H1 (cell line): ENCODE measurements around the gene DIP2C. TPM values are rescaled to one million over a fixed set of nuclear protein-coding genes. Genes with fewer than 3 reads are reported as not detected.

Source experiments
- CTCF ChIA-PET: fragments of 300-600 bp; sonication (Branson Sonifier 250); formaldehyde crosslinking; loops from one replicate; lab custom pipeline; 2021; ENCODE audit not compliant: partially characterized antibody; lab: Charles Lee
- POLR2A ChIA-PET: fragments of 300-600 bp; sonication (Branson Sonifier 250); formaldehyde crosslinking; loops from one replicate; lab custom pipeline; 2021; ENCODE audit warnings: inconsistent platforms; ENCODE audit not compliant: partially characterized antibody; lab: Charles Lee
- DNase-seq, 2 experiments: peaks; one replicate each; pipeline versions ENCODE4 v3.0.0 to v3.0.0-alpha.2; 2010 to 2022; ENCODE audit warnings: low spot score in 2 of 2, low read depth in 1 of 2, mixed read lengths in 1 of 2
- FAIRE-seq: peaks from 2 replicates; lab custom pipeline; 2011; peaks lifted over from hg19 to GRCh38; lab: Jason Lieb, UNC
- H2AFZ ChIP-seq: 2 replicates; pipeline ENCODE4 v1.8.1; 2012; ENCODE audit warnings: low read length, inconsistent platforms
- H2AK5ac ChIP-seq: 2 replicates; pipeline ENCODE4 v1.6.1; 2013; ENCODE audit warnings: low read depth, low read length
- H2BK120ac ChIP-seq: replicated peaks from 2 replicates; pipeline ENCODE3; 2013; ENCODE audit warnings: low read depth, low read length, inconsistent platforms
- H2BK12ac ChIP-seq: 2 replicates; pipeline ENCODE4 v1.6.1; 2013; ENCODE audit warnings: low read depth, low read length
- H2BK15ac ChIP-seq: 2 replicates; pipeline ENCODE4 v1.6.1; 2013; ENCODE audit warnings: low read length
- H2BK20ac ChIP-seq: 2 replicates; pipeline ENCODE4 v1.6.1; 2013; ENCODE audit warnings: low read length
- H2BK5ac ChIP-seq: 2 replicates; pipeline ENCODE4 v1.6.1; 2013; ENCODE audit warnings: low read depth, low read length
- H3K14ac ChIP-seq: 2 replicates; pipeline ENCODE4 v1.6.1; 2013; ENCODE audit warnings: inconsistent platforms; ENCODE audit not compliant: insufficient read length
- H3K18ac ChIP-seq: 2 replicates; pipeline ENCODE4 v1.6.1; 2013; ENCODE audit warnings: low read length; ENCODE audit errors: extremely low read depth
- H3K23ac ChIP-seq: 2 replicates; pipeline ENCODE4 v1.6.1; 2013; ENCODE audit warnings: inconsistent platforms; ENCODE audit not compliant: insufficient read length
- H3K23me2 ChIP-seq: 2 replicates; pipeline ENCODE4 v1.6.1; 2013; ENCODE audit warnings: low read depth, low read length
- H3K27ac ChIP-seq: 2 replicates; pipeline ENCODE4 v1.6.1; 2011; ENCODE audit warnings: low read depth, low read length, inconsistent platforms
- H3K27me3 ChIP-seq, 4 experiments: replicated peaks in 1 of 4; 1 replicate in 1 of 4; 2 replicates in 3 of 4; pipeline versions ENCODE4 v1.6.1 to v1.8.1; 2011 to 2013; ENCODE audit warnings: low read length in 3 of 4, mild to moderate bottlenecking in 3 of 4, inconsistent platforms in 2 of 4, mixed read lengths in 2 of 4, moderate library complexity in 1 of 4; ENCODE audit not compliant: control insufficient read depth in 3 of 4, insufficient read depth in 3 of 4; ENCODE audit errors: extremely low read depth in 1 of 4
- H3K36me3 ChIP-seq, 4 experiments: 2 replicates each; pipeline versions ENCODE4 v1.6.1 to v1.8.1; 2011 to 2013; ENCODE audit warnings: mild to moderate bottlenecking in 4 of 4, low read length in 3 of 4, moderate library complexity in 2 of 4, control low read depth in 1 of 4, inconsistent platforms in 1 of 4; ENCODE audit not compliant: insufficient read depth in 4 of 4, control insufficient read depth in 2 of 4
- H3K4ac ChIP-seq: replicated peaks from 2 replicates; pipeline ENCODE3; 2013; ENCODE audit warnings: low read length, low read depth, mixed read lengths, inconsistent platforms; ENCODE audit not compliant: insufficient read length
- H3K4me1 ChIP-seq, 4 experiments: replicated peaks in 1 of 4; 1 replicate in 1 of 4; 2 replicates in 3 of 4; pipeline versions ENCODE4 v1.6.1 to v1.8.1; 2011 to 2013; ENCODE audit warnings: low read length in 3 of 4, inconsistent platforms in 2 of 4, mixed read lengths in 1 of 4; ENCODE audit not compliant: insufficient read depth in 4 of 4, control insufficient read depth in 3 of 4
- H3K4me2 ChIP-seq, 2 experiments: 2 replicates each; pipeline versions ENCODE4 v1.6.1 to v1.8.1; 2011 to 2013; ENCODE audit warnings: low read depth in 2 of 2, low read length in 2 of 2, control low read depth in 1 of 2, inconsistent platforms in 1 of 2, mild to moderate bottlenecking in 1 of 2; ENCODE audit not compliant: insufficient read depth in 1 of 2
- H3K4me3 ChIP-seq, 4 experiments: fragments of 200-600, 300-600 bp in 1 of 4; sonication (generic), shearing (Covaris generic), sonication (Bioruptor Twin) in 1 of 4; 2 replicates each; pipeline versions ENCODE4 v1.5.1 to v1.8.1; 2011 to 2016; ENCODE audit warnings: low read length in 4 of 4, low read depth in 3 of 4, control low read depth in 2 of 4, inconsistent platforms in 2 of 4, mild to moderate bottlenecking in 2 of 4, mixed read lengths in 1 of 4, moderate library complexity in 1 of 4; ENCODE audit not compliant: insufficient read depth in 2 of 4; ENCODE audit errors: extremely low read depth in 1 of 4
- H3K56ac ChIP-seq: replicated peaks from 2 replicates; pipeline ENCODE3; 2013; ENCODE audit warnings: low read depth, mild to moderate bottlenecking, mixed read lengths, low read length, inconsistent platforms; ENCODE audit not compliant: insufficient read length
- H3K79me1 ChIP-seq: 2 replicates; pipeline ENCODE4 v1.6.1; 2013; ENCODE audit warnings: low read depth, low read length, control low read depth
- H3K79me2 ChIP-seq, 2 experiments: 2 replicates each; pipeline versions ENCODE4 v1.6.1 to v1.8.1; 2012 to 2013; ENCODE audit warnings: low read length in 2 of 2, mild to moderate bottlenecking in 2 of 2, inconsistent platforms in 1 of 2; ENCODE audit not compliant: insufficient read depth in 2 of 2, control insufficient read depth in 1 of 2
- H3K9ac ChIP-seq, 4 experiments: replicated peaks in 1 of 4; 1 replicate in 1 of 4; 2 replicates in 3 of 4; pipeline versions ENCODE4 v1.6.1 to v1.8.1; 2011 to 2013; ENCODE audit warnings: low read depth in 3 of 4, low read length in 3 of 4, control low read depth in 2 of 4, mild to moderate bottlenecking in 2 of 4, moderate library complexity in 2 of 4, inconsistent platforms in 1 of 4; ENCODE audit errors: extremely low read depth in 1 of 4
- H3K9me3 ChIP-seq, 2 experiments: 2 replicates each; pipeline versions ENCODE4 v1.6.1 to v1.8.1; 2012 to 2013; ENCODE audit warnings: mild to moderate bottlenecking in 2 of 2, moderate library complexity in 2 of 2, control low read depth in 1 of 2, inconsistent platforms in 1 of 2, low read depth in 1 of 2, low read length in 1 of 2, mixed read lengths in 1 of 2; ENCODE audit not compliant: insufficient read depth in 2 of 2
- H4K20me1 ChIP-seq, 2 experiments: replicated peaks in 1 of 2; 2 replicates each; pipeline versions ENCODE3 to v1.8.1; 2011 to 2013; ENCODE audit warnings: inconsistent platforms in 2 of 2, low read length in 2 of 2, mild to moderate bottlenecking in 1 of 2; ENCODE audit not compliant: insufficient read depth in 2 of 2, control insufficient read depth in 1 of 2
- H4K5ac ChIP-seq: 2 replicates; pipeline ENCODE4 v1.6.1; 2013; ENCODE audit warnings: low read length, low read depth, mixed read lengths, inconsistent platforms; ENCODE audit not compliant: insufficient read length
- H4K8ac ChIP-seq: 2 replicates; pipeline ENCODE4 v1.8.0; 2013; ENCODE audit warnings: mild to moderate bottlenecking, moderate library complexity, low read length, inconsistent platforms; ENCODE audit not compliant: insufficient read depth; ENCODE audit errors: extremely low read depth
- H4K91ac ChIP-seq: replicated peaks from 2 replicates; pipeline ENCODE3; 2013; ENCODE audit warnings: low read length, mixed read lengths, inconsistent platforms; ENCODE audit not compliant: insufficient read length
- CHD2 ChIP-seq: IDR thresholded peaks from 2 replicates; pipeline ENCODE4 v1.6.1; 2012; ENCODE audit warnings: low read length, improper control_type of control experiment
- GABPA ChIP-seq: IDR thresholded peaks from 2 replicates; pipeline ENCODE4 v1.6.1; 2011; ENCODE audit warnings: mild to moderate bottlenecking, low read length, moderate library complexity, borderline replicate concordance; ENCODE audit not compliant: insufficient read depth
- RXRA ChIP-seq: IDR thresholded peaks from 2 replicates; pipeline ENCODE4 v1.6.1; 2011; ENCODE audit warnings: low read depth, mild to moderate bottlenecking, low read length, moderate library complexity; ENCODE audit not compliant: insufficient read depth
- WGBS, 2 experiments: shearing (Covaris generic) in 1 of 2; methylation state at CpG; one replicate each; pipeline versions ENCODE4 v1.1.6 to v1.1.7; 2013 to 2015; ENCODE audit warnings: low lambda C conversion rate in 2 of 2, mixed read lengths in 2 of 2, inconsistent platforms in 1 of 2, low coverage in 1 of 2, missing lambda C conversion rate in 1 of 2; ENCODE audit not compliant: insufficient replicate concordance in 2 of 2, insufficient coverage in 1 of 2, insufficient read length in 1 of 2; ENCODE audit errors: extremely low coverage in 1 of 2, missing lambda C conversion rate in 1 of 2; 5-methylcytosine and 5-hydroxymethylcytosine counted together
- polyA plus RNA-seq, 7 experiments: library from polyadenylated mRNA; depleted of rRNA in 3 of 7; stranded (reverse) in 5 of 7; unstranded in 2 of 7; fragments of >200 nt in 5 of 7; fragments of 200-250 nt in 2 of 7; gene quantifications; 1 replicate in 5 of 7; 2 replicates in 1 of 7; 4 replicates in 1 of 7; pipeline versions ENCODE4 v1.2.1 to v1.2.3, GENCODE V29; 2011 to 2013; ENCODE audit warnings: missing spikeins in 2 of 7, mixed read lengths in 2 of 7
- total RNA-seq: library from RNA; stranded (reverse); fragmentation: NEBNext Ultra II Directional; extraction: Animal tissue kit (Norgen Biotek cat#: 25700); gene quantifications from 2 replicates; pipeline ENCODE4 v1.2.1, GENCODE V29; 2021

The DIP2C gene
- total and polyA plus RNA-seq, 2 of the 8 experiments (the other 6 are each of a cell fraction or from before 2014, with no cell fraction given), result 3.8 to 9.3 TPM

DNA sequence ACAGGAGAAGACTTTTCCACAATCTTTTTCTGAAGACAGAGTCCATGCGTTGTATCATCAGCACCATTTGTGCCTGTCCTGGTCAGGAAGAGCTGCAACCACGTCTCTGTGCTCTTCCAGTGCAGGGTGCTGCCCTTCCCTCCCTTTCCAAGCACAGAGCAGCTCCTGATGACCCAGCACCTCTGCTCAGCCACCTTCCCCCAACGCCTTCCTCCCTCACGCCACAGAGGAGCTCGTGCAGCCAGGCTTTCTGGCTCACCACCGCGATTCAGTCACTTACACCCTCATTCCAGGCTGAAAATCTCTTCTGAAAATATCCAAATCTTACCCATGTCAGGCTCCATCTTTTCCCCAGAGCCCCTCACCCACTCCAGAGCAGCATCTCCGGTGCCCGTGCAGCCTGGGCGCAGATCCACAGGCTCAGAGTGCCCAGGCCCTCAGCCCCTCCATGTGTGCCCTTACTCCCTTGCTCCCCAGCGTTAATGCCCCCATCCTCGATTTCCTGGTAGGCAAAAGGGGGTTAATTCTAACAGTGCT lies 181.5 kb downstream of the DIP2C start:
- H3K27me3 ChIP-seq, result peaks cover 35 to 77% (median 67%) of the 10 kb centered on the region in 4 experiments
- CTCF ChIA-PET, result interaction anchor here (0.7 to 1.5 kb wide), 4 partner anchors 10 to 287 kb away, joined by 3 to 6 read pairs (median 4); no protein-coding TSS in a partner anchor
- TF ChIP-seq CHD2 (no peak), RXRA (no peak), GABPA (no peak)

More for the DNA sequence above, 181.5 kb downstream of the DIP2C start:
- WGBS, 2 experiments, result 91% methylated on average over 12 of the region's 12 CpGs; no CpG with 5 or more reads in 1 of the 2 experiments
- POLR2A ChIA-PET, result no interaction called here
- DNase-seq, result no peak
- no peak overlapping the region for H3K9ac ChIP-seq
- H2AFZ ChIP-seq, result no peak overlapping the region
- no peak for FAIRE-seq
- H3K9me3 ChIP-seq, result peaks cover 0 to 4% of the 10 kb centered on the region in 2 experiments; a peak in 1 of 4 replicates
- no peak overlapping the region for H2BK5ac ChIP-seq
- H3K4me3 ChIP-seq, result no peak overlapping the region
- no peak overlapping the region for H2BK20ac ChIP-seq
- H4K5ac ChIP-seq, result no peak overlapping the region
- peaks cover 36 to 54% of the 10 kb centered on the region in 2 experiments for H4K20me1 ChIP-seq
- H3K23ac ChIP-seq, result no peak overlapping the region
- no peak overlapping the region for H3K18ac ChIP-seq
- H3K36me3 ChIP-seq, result no peaks in the 10 kb centered on the region
- no peak overlapping the region for H3K4me2 ChIP-seq
- no peak overlapping the region for H2BK12ac ChIP-seq
- no peak overlapping the region; the same call in 1 of the 2 replicates for H4K8ac ChIP-seq
- no peaks in the 10 kb centered on the region; a peak in 1 of 7 replicates for H3K4me1 ChIP-seq
- no peaks in the 10 kb centered on the region; a peak in 1 of 4 replicates for H3K79me2 ChIP-seq
- no peak overlapping the region for H3K14ac ChIP-seq
- H3K23me2 ChIP-seq, result no peaks in the 10 kb centered on the region
- no peak overlapping the region for H4K91ac ChIP-seq
- H2BK15ac ChIP-seq, result no peak overlapping the region
- H3K27ac ChIP-seq, result no peak overlapping the region
- no peak overlapping the region for H2AK5ac ChIP-seq
- peaks cover 3% of the 10 kb centered on the region; the same call in 1 of the 2 replicates for H3K79me1 ChIP-seq
- no peak overlapping the region for H2BK120ac ChIP-seq
- no peak overlapping the region for H3K4ac ChIP-seq
- H3K56ac ChIP-seq, result no peak overlapping the region
